Cardiac septum (tissue), 1 donor: ENCODE measurements around the gene C1orf122. TPM values are rescaled to one million over a fixed set of nuclear protein-coding genes. Genes with fewer than 3 reads are reported as not detected.

Experiments
- DNase-seq: peaks from one replicate; pipeline ENCODE4 v3.0.0-alpha.2; 2020; ENCODE audit warnings: low spot score
- intact Hi-C: fragments of 100-400 bp; cut with DNase I; formaldehyde crosslinking; loops from one replicate; pipeline ENCODE4 v1.14.0; 2022
- total RNA-seq: library from RNA; stranded (reverse); fragmentation: NEBNext Ultra II Directional; extraction: Animal tissue kit (Norgen Biotek cat#: 25700); gene quantifications from one replicate; pipeline ENCODE4 v1.2.1, GENCODE V29; 2021
- donor health status: DM: no; HTN: no; CAD: no.

C1orf122 gene
- total RNA-seq, 1 donor from 2014 or later: 52.1 TPM

- DNase-seq: peak; percentile 77
- intact Hi-C loops: no loop called here
These were observed 12.1 kb upstream of the C1orf122 start for GRCh38 chr1:37795340-37796125.

GRCh38 chr1:37797750-37798345 lies 9.7 kb upstream of the C1orf122 start:
- no peak for DNase-seq
- intact Hi-C loops: no loop called here

GRCh38 chr1:37802439-37802838 lies 5.2 kb upstream of the C1orf122 start:
- intact Hi-C loops: loop anchor here (10.0 kb wide), 2 partner anchors 172 to 208 kb away; partner anchors contain the start of gene GNL2
- no peak for DNase-seq

GRCh38 chr1:37807220-37807554 lies 403 bp upstream of the C1orf122 start:
- no peak for DNase-seq
- intact Hi-C loops: loop anchor here (5.0 to 10.0 kb wide), 5 partner anchors 50 to 212 kb away; partner anchors contain the start of genes CDCA8, GNL2, INPP5B and MTF1

- DNase-seq: peak; percentile 83
- intact Hi-C loops: loop anchor here (5.0 to 10.0 kb wide), 5 partner anchors 49 to 214 kb away; partner anchors contain the start of genes CDCA8, GNL2, INPP5B and MTF1
These were observed 1.1 kb downstream of the C1orf122 start for GRCh38 chr1:37808369-37809319.

- intact Hi-C loops: loop anchor here (5.0 to 10.0 kb wide), 5 partner anchors 47 to 215 kb away; partner anchors contain the start of genes CDCA8, GNL2, INPP5B and MTF1
- DNase-seq: no peak
These were observed 2.4 kb downstream of the C1orf122 start for GRCh38 chr1:37809942-37810341.

- DNase-seq: peak; percentile 79
These were observed 3.6 kb downstream of the C1orf122 start for GRCh38 chr1:37811027-37811655.

GRCh38 chr1:37813529-37814145 lies 6.0 kb downstream of the C1orf122 start:
- no peak for DNase-seq
- intact Hi-C loops: no loop called here

More at GRCh38 chr1:37811027-37811655, 3.6 kb downstream of the C1orf122 start:
- intact Hi-C loops: no loop called here

GRCh38 chr1:37814252-37814651 lies 6.7 kb downstream of the C1orf122 start:
- intact Hi-C loops: no loop called here
- DNase-seq: no peak

GRCh38 chr1:37817481-37817880 lies 9.9 kb downstream of the C1orf122 start:
- no peak for DNase-seq
- intact Hi-C loops: no loop called here

- intact Hi-C loops: no loop called here
- DNase-seq: no peak
These were observed 13.9 kb downstream of the C1orf122 start for GRCh38 chr1:37821481-37821880.

- intact Hi-C loops: no loop called here
- no peak for DNase-seq
These were observed 15.6 kb downstream of the C1orf122 start for GRCh38 chr1:37822906-37823815.

- no peak for DNase-seq
- intact Hi-C loops: no loop called here
These were observed 16.4 kb downstream of the C1orf122 start for GRCh38 chr1:37824001-37824400.

- intact Hi-C loops: no loop called here
- no peak for DNase-seq
These were observed 17.9 kb downstream of the C1orf122 start for GRCh38 chr1:37825506-37825905.

- no peak for DNase-seq
- intact Hi-C loops: no loop called here
These were observed 21.0 kb downstream of the C1orf122 start for GRCh38 chr1:37828410-37829074.

- DNase-seq: no peak
- intact Hi-C loops: no loop called here
These were observed 23.5 kb downstream of the C1orf122 start for GRCh38 chr1:37831109-37831508.

GRCh38 chr1:37831809-37832208 lies 24.2 kb downstream of the C1orf122 start:
- intact Hi-C loops: no loop called here
- DNase-seq: no peak
